ENCODE data around the gene RBM38.

DNA sequence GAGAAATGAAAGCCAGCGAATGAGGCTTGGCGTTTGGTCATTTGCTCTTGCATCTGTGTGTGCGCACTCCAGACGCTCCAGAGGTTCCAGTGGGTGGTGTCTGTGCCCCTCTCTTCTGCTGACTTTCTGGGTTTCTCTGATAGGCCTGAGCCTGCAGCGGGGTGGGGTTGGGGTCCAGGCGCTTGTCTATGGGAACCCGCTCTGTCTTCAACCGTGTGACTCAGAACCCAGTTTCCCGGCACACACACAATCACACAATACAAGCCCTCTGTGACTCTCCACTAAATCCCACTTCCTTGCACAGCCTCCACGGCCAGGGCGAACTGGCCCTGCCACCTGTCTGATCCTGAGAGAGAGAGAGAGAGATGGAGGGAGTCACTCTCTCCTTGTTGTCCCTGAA is 24.6 kb downstream of the RBM38 start:
- TF ChIP-seq, protein P1, sequence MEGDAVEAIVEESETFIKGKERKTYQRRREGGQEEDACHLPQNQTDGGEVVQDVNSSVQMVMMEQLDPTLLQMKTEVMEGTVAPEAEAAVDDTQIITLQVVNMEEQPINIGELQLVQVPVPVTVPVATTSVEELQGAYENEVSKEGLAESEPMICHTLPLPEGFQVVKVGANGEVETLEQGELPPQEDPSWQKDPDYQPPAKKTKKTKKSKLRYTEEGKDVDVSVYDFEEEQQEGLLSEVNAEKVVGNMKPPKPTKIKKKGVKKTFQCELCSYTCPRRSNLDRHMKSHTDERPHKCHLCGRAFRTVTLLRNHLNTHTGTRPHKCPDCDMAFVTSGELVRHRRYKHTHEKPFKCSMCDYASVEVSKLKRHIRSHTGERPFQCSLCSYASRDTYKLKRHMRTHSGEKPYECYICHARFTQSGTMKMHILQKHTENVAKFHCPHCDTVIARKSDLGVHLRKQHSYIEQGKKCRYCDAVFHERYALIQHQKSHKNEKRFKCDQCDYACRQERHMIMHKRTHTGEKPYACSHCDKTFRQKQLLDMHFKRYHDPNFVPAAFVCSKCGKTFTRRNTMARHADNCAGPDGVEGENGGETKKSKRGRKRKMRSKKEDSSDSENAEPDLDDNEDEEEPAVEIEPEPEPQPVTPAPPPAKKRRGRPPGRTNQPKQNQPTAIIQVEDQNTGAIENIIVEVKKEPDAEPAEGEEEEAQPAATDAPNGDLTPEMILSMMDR (IDR thresholded peaks at IDR 0.05), result no peak
- no peak for TF ChIP-seq POLR2AphosphoS5 (IDR thresholded peaks at IDR 0.05; ENCODE audit: low read depth, low read length)

Data from Panc1 (cell line).